ENCODE measurements around the gene CYFIP2.

DNA sequence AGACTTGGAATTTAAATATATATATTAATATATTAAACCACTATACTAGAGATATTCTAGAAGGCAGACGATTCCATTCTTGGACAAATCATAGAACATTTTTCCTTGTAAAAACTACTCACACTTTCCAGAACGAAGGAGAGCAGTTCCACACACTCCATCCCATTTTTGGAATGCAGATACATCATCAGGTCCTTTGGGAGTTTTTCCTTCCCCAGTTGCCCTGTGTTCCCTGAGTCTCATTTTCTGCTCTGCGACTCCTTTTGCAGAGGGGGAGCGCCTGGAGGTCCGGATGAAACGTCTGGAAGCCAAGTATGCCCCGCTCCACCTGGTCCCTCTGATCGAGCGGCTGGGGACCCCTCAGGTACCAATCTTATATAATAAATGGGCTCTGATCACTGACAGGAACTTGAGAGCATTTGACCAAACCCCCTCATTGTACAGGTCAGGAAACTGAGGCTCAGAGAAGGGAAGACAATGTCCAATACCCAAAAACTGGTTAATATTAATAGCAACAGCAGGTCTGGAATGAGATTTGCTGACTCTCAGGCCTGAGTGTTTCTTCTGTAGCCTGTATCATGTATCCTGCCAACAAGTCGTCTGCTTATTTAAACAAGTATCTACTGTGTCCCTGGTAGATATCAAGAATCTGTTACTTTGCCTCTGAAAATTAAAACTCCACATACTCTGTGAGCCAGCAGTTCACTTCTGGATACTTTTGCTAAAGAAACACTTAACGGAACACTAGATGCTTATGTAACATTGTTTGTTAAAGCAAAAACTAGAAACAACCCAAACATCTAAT lies 117.3 kb downstream of the CYFIP2 start:
- TF ChIP-seq, protein P1, sequence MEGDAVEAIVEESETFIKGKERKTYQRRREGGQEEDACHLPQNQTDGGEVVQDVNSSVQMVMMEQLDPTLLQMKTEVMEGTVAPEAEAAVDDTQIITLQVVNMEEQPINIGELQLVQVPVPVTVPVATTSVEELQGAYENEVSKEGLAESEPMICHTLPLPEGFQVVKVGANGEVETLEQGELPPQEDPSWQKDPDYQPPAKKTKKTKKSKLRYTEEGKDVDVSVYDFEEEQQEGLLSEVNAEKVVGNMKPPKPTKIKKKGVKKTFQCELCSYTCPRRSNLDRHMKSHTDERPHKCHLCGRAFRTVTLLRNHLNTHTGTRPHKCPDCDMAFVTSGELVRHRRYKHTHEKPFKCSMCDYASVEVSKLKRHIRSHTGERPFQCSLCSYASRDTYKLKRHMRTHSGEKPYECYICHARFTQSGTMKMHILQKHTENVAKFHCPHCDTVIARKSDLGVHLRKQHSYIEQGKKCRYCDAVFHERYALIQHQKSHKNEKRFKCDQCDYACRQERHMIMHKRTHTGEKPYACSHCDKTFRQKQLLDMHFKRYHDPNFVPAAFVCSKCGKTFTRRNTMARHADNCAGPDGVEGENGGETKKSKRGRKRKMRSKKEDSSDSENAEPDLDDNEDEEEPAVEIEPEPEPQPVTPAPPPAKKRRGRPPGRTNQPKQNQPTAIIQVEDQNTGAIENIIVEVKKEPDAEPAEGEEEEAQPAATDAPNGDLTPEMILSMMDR (conservative IDR thresholded peaks at IDR 0.05 in 1 of 2, IDR thresholded peaks at IDR 0.05 in 1 of 2; ENCODE audit: low read depth in 1 of 2, low read length in 2 of 2): no peak
- TF ChIP-seq EZH2 (IDR thresholded peaks at IDR 0.05; ENCODE audit: low read length, missing control alignments): no peak

Measured in fibroblast of lung (primary cell).